ENCODE data around the gene SFT2D3.

The SFT2D3 gene

DNA sequence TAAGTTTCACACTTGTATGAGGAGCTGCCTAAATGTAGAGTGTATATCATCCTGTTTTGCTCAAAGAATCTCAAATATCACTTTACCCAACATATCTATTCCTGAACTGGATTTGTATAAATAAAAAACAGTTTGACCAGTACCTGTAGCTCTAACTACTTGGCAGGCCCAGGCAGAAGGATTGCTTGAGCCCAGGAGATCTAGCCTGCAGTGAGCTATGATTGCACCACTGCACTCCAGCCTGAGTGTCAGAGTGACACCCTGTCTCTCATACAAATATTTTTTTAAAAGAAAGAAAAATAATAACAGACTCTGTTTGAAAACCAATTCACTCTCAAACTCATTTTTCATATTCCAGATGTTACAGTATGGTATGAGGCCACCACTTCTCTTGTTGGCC lies 18.2 kb upstream of the SFT2D3 start:
- no peak for DNase-seq

- DNase-seq: no peak
These were observed 17.5 kb upstream of the SFT2D3 start for GRCh38 chr2:127683757-127684156.

- DNase-seq: no peak
These were observed 15.8 kb upstream of the SFT2D3 start for GRCh38 chr2:127685410-127686080.

DNA sequence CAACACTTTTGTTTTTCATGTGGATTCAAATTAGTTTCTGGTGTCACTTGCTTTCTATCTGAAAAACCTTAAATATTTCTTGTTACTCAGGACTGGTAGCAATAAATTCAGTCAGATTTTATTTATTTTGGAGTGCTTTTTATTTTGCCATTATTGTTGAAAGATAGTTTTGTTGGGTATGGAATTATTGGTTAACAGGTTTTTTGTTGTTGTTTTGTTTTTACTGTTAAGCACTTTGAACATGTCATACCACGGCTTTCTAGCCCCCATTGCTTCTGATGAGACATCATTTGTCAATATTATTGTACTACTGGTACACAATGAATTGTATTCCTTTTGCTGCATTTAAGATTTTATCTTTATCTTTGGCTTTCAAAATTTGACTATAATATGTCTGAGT lies 12.9 kb upstream of the SFT2D3 start:
- no peak for DNase-seq

- DNase-seq: no peak
These were observed 10.6 kb upstream of the SFT2D3 start for GRCh38 chr2:127690696-127691095.

GRCh38 chr2:127694986-127695385 lies 6.3 kb upstream of the SFT2D3 start:
- DNase-seq: no peak

- peak; percentile 43 for DNase-seq
These were observed 5.5 kb upstream of the SFT2D3 start for GRCh38 chr2:127695491-127696472.

DNA sequence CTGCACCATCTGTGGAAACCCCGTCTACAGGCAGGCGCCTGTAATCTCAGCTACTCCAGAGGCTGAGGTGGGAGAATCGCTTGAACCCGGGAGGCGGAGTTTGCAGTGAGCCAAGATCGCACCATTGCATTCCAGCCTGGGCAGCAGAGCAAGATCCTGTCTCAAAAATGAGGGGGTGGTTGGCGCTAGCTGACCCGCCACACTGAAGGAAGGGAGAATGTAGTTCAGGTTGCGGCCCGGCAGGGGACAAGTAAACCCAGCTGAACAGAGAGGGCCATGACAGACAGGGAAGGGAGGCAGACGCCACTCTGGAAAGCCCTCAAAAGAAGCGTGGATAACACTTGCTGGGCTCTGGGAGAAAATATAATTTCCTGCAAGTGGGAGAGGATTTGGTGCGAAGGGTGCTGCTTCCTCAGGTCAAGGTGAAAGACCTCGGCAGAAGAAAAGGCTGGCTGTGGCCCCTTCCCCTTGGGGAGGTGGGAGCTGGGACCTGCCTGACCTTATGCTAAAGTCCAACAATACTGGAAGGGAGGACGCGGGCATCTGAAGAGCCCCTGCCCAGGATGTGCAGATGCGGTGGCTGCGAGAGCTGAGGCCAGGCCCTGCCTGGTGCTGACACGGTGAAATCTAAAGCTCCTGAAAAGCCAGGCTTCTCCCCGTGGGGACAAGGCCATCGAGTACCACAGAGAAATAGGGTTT lies 3.7 kb upstream of the SFT2D3 start:
- no peak for DNase-seq

DNA sequence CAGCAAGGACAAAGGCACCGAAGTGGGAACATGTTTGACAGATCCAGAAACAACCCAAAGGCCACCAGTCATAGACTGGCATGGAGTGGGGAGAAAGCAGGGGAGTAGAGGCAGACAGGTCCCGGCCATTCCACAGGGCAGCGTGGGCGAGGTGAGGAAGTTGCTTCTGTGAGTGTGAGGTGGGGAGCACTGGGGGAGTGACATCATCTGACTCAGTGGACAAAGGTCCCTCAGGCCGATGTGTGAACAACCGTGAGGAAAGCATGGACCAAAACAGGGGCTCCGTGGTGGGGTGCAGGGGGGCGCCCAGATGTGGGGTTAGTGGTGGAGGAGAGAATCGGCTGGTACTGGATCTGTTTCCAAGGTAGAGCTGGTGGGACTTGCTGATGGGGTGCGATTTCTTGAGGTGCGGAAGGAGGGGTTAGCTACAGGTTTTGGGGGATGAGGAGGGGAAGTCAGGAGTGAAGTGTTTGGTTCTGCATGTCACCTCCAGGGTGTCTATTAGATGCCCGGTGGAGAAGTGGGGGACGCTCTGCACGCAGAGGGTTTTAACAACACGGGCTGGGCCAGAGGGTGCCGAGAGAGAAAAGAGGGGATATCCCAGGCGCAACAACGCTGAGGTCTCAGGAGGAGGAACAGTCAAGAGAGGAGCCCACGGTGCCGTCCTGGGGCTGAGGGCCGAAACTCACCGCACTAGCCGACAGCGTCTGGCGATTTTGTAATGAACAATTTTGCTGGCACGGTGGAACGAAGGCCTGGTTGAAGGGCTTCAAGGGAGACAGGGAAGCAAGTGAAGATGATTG lies 2.5 kb upstream of the SFT2D3 start:
- no peak for DNase-seq

DNA sequence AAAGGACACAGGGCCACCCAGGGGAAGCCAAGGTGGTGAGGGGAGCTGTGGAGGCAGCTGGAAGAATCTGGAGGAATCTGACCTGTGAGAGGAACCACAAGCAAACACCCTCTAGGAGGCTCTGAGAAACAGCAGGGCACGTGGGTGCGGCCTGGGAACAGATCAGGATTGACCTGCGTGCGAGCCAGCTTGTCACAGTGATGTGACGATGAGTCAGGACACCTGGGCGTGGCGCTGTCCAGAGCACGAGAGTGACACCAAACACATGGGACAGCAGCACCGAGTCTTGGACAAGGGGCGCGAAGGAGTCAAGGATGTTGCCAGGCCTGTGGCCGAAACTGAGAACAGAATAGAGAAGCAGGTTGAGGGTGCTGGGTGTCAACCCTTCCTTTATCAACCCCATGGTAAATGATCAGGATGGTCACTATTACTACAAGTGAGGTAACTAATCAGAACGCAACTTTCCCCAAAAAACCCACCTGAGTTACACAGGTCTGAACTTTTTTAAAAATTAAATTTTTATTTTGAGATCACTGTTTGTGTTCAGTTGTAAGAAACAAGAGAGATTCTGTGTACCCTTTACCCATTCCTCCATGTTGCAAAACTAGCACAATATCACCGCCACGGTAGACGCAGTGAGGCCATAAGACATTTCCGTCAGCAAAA lies 637 bp upstream of the SFT2D3 start:
- peak; percentile 21 for DNase-seq

DNA sequence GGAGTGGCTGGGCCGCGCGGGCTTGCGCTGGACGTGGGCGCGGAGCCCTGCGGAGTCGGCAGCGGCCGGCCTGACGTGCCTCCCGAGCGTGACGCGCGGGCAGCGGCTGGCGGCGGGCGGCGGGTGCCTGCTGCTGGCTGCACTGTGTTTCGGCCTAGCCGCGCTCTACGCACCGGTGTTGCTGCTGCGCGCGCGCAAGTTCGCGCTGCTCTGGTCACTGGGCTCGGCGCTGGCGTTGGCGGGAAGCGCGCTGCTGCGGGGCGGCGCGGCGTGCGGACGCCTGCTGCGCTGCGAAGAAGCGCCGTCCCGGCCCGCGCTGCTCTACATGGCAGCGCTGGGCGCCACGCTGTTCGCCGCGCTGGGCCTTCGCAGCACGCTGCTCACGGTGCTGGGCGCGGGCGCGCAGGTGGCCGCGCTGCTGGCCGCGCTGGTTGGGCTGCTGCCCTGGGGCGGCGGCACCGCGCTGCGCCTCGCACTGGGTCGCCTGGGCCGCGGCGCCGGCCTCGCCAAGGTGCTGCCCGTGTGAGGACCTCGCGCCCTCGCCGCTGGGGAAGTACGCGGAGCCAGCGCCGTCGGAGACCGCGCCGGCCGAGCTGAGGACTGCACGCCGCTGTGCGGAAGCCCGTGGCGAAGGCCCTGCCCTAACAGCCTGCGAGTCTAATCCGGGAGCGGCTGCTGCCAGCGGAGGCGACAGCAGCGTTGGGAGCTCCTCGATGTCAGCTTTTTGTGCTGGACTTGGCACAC lies 526 bp downstream of the SFT2D3 start:
- DNase-seq: peak; percentile 87

- DNase-seq: no peak
These were observed 1.2 kb downstream of the SFT2D3 start for GRCh38 chr2:127702395-127703009.

DNA sequence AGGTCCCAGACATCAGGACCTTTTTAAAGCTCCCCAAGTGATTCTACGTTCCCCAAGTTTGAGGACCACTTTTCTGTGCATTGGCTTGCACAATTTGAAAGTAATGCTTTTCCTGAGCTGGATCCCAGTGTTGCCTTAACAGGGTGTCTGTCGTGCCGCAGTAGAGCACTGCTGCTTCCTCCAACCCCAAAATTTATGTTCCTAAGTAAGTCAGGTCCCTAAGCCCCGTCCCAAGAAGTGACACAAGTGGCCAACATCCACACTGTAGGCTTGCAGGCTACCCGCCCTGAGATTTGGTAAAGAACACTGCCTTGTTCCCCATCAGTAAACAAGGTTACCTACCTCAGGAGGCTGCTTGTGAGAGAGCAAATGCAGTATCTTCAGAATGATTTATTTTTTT lies 2.0 kb downstream of the SFT2D3 start:
- no peak for DNase-seq

DNA sequence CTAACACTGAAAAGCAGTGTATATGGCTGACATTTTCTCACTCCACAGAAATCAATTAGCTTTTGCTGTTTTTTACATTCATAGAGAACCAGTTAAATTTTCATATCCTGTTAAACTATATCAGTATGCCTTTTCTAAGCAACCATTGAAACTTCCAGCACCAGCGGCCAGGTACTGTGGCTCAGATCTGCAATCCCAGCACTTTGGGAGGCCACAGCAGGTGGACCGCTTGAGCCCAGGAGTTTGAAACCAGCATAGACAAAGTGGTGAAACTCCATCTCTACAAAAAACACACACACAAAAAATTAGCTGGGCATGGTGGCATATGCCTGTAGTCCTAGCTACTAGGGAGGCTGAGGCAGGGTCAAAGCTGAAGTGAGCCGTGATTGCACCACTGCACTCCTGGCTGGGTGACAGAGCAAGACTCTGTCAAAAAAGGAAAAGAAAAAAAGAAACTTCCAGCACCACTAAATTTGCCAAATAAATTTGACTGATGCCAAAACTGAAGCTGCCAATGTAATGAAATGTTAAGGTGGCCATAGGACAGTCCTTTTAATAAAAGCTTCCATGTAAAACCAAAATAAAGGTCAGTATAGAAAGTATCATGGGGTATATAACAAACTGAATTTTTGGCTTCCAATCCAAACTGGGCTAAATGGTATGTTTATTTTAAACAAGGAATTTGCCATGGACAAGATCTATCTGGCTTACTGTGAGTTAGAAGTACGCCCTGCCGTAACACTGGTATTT lies 3.5 kb downstream of the SFT2D3 start:
- DNase-seq: no peak

GRCh38 chr2:127705391-127706065 lies 4.2 kb downstream of the SFT2D3 start:
- no peak for DNase-seq

DNA sequence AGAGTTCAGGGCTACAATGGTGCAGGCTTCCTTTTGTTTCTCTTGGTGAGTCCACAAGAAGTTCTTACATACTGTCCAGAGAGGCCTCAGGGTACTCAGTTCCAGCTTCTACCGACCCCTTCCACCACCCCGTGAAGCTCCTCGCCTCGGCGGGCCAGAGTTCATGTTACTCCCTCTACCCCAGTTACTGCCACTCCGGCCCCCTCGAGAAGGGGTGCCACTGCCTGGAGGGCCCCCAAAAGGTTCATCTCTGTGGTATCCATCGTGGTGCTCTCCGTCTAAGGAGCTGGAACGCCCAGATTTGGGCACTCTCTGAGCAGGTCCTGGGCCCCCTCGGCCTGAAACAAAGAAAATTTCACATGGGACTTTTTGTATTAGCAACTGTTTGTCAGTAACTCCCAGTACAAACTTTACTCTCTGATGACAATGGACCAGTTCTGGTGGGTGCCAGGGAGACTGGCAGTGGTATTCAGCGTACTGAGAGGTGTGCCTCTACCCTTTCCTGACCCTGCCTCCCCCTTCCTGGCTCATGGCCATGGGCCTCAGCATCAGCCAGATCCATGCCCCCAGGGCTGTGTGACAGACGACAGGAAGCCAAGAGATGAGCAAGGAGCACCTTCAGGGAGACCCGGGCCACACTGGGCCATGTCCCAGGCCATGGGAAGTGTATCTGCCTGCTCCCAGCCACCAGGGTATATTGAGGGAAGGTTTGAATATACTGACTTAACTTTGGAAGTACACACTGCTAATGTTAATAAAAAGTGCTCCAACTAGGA lies 5.1 kb downstream of the SFT2D3 start:
- DNase-seq: no peak

GRCh38 chr2:127707890-127708648 lies 6.8 kb downstream of the SFT2D3 start:
- no peak for DNase-seq

- no peak for DNase-seq
These were observed 8.0 kb downstream of the SFT2D3 start for GRCh38 chr2:127709336-127709735.

Data from activated CD4-positive, alpha-beta T cell treated with anti-CD3 and anti-CD28 coated beads, Interleukin-2, amount 50 U/mL, for 16 hours (primary cell).